ENCODE data around the gene TMEM132C.

TMEM132C gene

GRCh38 chr12:128606538-128606937 lies 339.6 kb downstream of the TMEM132C start:
- intact Hi-C loops (cut with micrococcal nuclease), result no loop called here
- no peaks in the 10 kb centered on the region for H3K9me3 Mint-ChIP-seq
- no peak overlapping the region for H3K27ac Mint-ChIP-seq
- H3K4me3 Mint-ChIP-seq, result no peak overlapping the region
- H3K27me3 Mint-ChIP-seq, result no peaks in the 10 kb centered on the region
- H3K36me3 Mint-ChIP-seq (ENCODE audit: low read depth), result no peaks in the 10 kb centered on the region
- no peaks in the 10 kb centered on the region for H3K4me1 Mint-ChIP-seq (ENCODE audit: low read depth)

- Mint-ChIP-seq H3K9me3 (no peaks in the 10 kb centered on the region), H3K36me3 (ENCODE audit: low read depth) (no peaks in the 10 kb centered on the region), H3K27ac (no peak overlapping the region), H3K4me3 (no peak overlapping the region), H3K4me1 (ENCODE audit: low read depth) (no peaks in the 10 kb centered on the region), H3K27me3 (no peaks in the 10 kb centered on the region)
- intact Hi-C loops (cut with micrococcal nuclease), result no loop called here
Observed at GRCh38 chr12:128606970-128607369, 340.0 kb downstream of the TMEM132C start.

- H3K27ac Mint-ChIP-seq, result no peak overlapping the region
- H3K4me1 Mint-ChIP-seq (ENCODE audit: low read depth), result no peaks in the 10 kb centered on the region
- H3K4me3 Mint-ChIP-seq, result no peak overlapping the region
- no peaks in the 10 kb centered on the region for H3K36me3 Mint-ChIP-seq (ENCODE audit: low read depth)
- no peaks in the 10 kb centered on the region for H3K9me3 Mint-ChIP-seq
- no peaks in the 10 kb centered on the region for H3K27me3 Mint-ChIP-seq
- intact Hi-C loops (cut with micrococcal nuclease), result no loop called here
Observed at GRCh38 chr12:128607641-128608040, 340.7 kb downstream of the TMEM132C start.

- Mint-ChIP-seq H3K4me3 (no peak overlapping the region), H3K36me3 (ENCODE audit: low read depth) (no peaks in the 10 kb centered on the region), H3K9me3 (no peaks in the 10 kb centered on the region), H3K4me1 (ENCODE audit: low read depth) (no peaks in the 10 kb centered on the region), H3K27ac (no peak overlapping the region), H3K27me3 (no peaks in the 10 kb centered on the region)
- intact Hi-C loops (cut with micrococcal nuclease), result no loop called here
Observed at GRCh38 chr12:128609861-128610260, 342.9 kb downstream of the TMEM132C start.

GRCh38 chr12:128611736-128612135 lies 344.8 kb downstream of the TMEM132C start:
- Mint-ChIP-seq H3K27me3 (no peaks in the 10 kb centered on the region), H3K9me3 (no peaks in the 10 kb centered on the region), H3K27ac (no peak overlapping the region), H3K36me3 (ENCODE audit: low read depth) (no peaks in the 10 kb centered on the region), H3K4me1 (ENCODE audit: low read depth) (no peaks in the 10 kb centered on the region), H3K4me3 (no peak overlapping the region)
- intact Hi-C loops (cut with micrococcal nuclease), result no loop called here

- Mint-ChIP-seq H3K36me3 (ENCODE audit: low read depth) (no peaks in the 10 kb centered on the region), H3K27ac (no peak overlapping the region), H3K4me3 (no peak overlapping the region), H3K4me1 (ENCODE audit: low read depth) (no peaks in the 10 kb centered on the region), H3K9me3 (no peaks in the 10 kb centered on the region), H3K27me3 (no peaks in the 10 kb centered on the region)
- intact Hi-C loops (cut with micrococcal nuclease), result no loop called here
Observed at GRCh38 chr12:128612150-128612850, 345.3 kb downstream of the TMEM132C start.

- H3K9me3 Mint-ChIP-seq, result no peaks in the 10 kb centered on the region
- no peaks in the 10 kb centered on the region for H3K27me3 Mint-ChIP-seq
- intact Hi-C loops (cut with micrococcal nuclease), result no loop called here
- no peak overlapping the region for H3K4me3 Mint-ChIP-seq
- no peaks in the 10 kb centered on the region for H3K4me1 Mint-ChIP-seq (ENCODE audit: low read depth)
- H3K27ac Mint-ChIP-seq, result no peak overlapping the region
- H3K36me3 Mint-ChIP-seq (ENCODE audit: low read depth), result no peaks in the 10 kb centered on the region
Observed at GRCh38 chr12:128613837-128614590, 347.0 kb downstream of the TMEM132C start.

- Mint-ChIP-seq H3K4me3 (no peak overlapping the region), H3K36me3 (ENCODE audit: low read depth) (no peaks in the 10 kb centered on the region), H3K27me3 (no peaks in the 10 kb centered on the region), H3K9me3 (no peaks in the 10 kb centered on the region), H3K4me1 (ENCODE audit: low read depth) (no peaks in the 10 kb centered on the region), H3K27ac (no peak overlapping the region)
- intact Hi-C loops (cut with micrococcal nuclease), result no loop called here
Observed at GRCh38 chr12:128617304-128617833, 350.4 kb downstream of the TMEM132C start.

- no peaks in the 10 kb centered on the region for H3K4me1 Mint-ChIP-seq (ENCODE audit: low read depth)
- no peaks in the 10 kb centered on the region for H3K27me3 Mint-ChIP-seq
- H3K4me3 Mint-ChIP-seq, result no peak overlapping the region
- intact Hi-C loops (cut with micrococcal nuclease), result no loop called here
- no peaks in the 10 kb centered on the region for H3K36me3 Mint-ChIP-seq (ENCODE audit: low read depth)
- H3K9me3 Mint-ChIP-seq, result no peaks in the 10 kb centered on the region
- no peak overlapping the region for H3K27ac Mint-ChIP-seq
Observed at GRCh38 chr12:128619263-128619662, 352.3 kb downstream of the TMEM132C start.

- Mint-ChIP-seq H3K9me3 (no peaks in the 10 kb centered on the region), H3K36me3 (ENCODE audit: low read depth) (no peaks in the 10 kb centered on the region), H3K27ac (no peak overlapping the region), H3K4me1 (ENCODE audit: low read depth) (no peaks in the 10 kb centered on the region), H3K27me3 (no peaks in the 10 kb centered on the region), H3K4me3 (no peak overlapping the region)
- intact Hi-C loops (cut with micrococcal nuclease), result no loop called here
Observed at GRCh38 chr12:128621304-128621703, 354.3 kb downstream of the TMEM132C start.

GRCh38 chr12:128623748-128624147 lies 356.8 kb downstream of the TMEM132C start:
- Mint-ChIP-seq H3K27ac (no peak overlapping the region), H3K4me1 (ENCODE audit: low read depth) (no peaks in the 10 kb centered on the region)
- intact Hi-C loops (cut with micrococcal nuclease), result no loop called here

GRCh38 chr12:128626808-128627320 lies 359.9 kb downstream of the TMEM132C start:
- H3K4me3 Mint-ChIP-seq, result no peak overlapping the region
- H3K9me3 Mint-ChIP-seq, result no peaks in the 10 kb centered on the region
- H3K27ac Mint-ChIP-seq, result no peak overlapping the region
- H3K36me3 Mint-ChIP-seq (ENCODE audit: low read depth), result no peaks in the 10 kb centered on the region
- intact Hi-C loops (cut with micrococcal nuclease), result no loop called here
- H3K4me1 Mint-ChIP-seq (ENCODE audit: low read depth), result no peaks in the 10 kb centered on the region
- no peaks in the 10 kb centered on the region for H3K27me3 Mint-ChIP-seq

More at GRCh38 chr12:128623748-128624147, 356.8 kb downstream of the TMEM132C start:
- Mint-ChIP-seq H3K9me3 (no peaks in the 10 kb centered on the region), H3K36me3 (ENCODE audit: low read depth) (no peaks in the 10 kb centered on the region), H3K27me3 (no peaks in the 10 kb centered on the region), H3K4me3 (no peak overlapping the region)

- intact Hi-C loops (cut with micrococcal nuclease), result no loop called here
- Mint-ChIP-seq H3K36me3 (ENCODE audit: low read depth) (no peaks in the 10 kb centered on the region), H3K9me3 (no peaks in the 10 kb centered on the region), H3K4me3 (no peak overlapping the region), H3K27ac (no peak overlapping the region), H3K27me3 (no peaks in the 10 kb centered on the region), H3K4me1 (ENCODE audit: low read depth) (no peaks in the 10 kb centered on the region)
Observed at GRCh38 chr12:128627659-128628058, 360.7 kb downstream of the TMEM132C start.

GRCh38 chr12:128629979-128630378 lies 363.0 kb downstream of the TMEM132C start:
- H3K4me1 Mint-ChIP-seq (ENCODE audit: low read depth), result no peaks in the 10 kb centered on the region
- no peaks in the 10 kb centered on the region for H3K27me3 Mint-ChIP-seq
- intact Hi-C loops (cut with micrococcal nuclease), result no loop called here
- H3K36me3 Mint-ChIP-seq (ENCODE audit: low read depth), result no peaks in the 10 kb centered on the region
- H3K27ac Mint-ChIP-seq, result no peak overlapping the region
- H3K9me3 Mint-ChIP-seq, result no peaks in the 10 kb centered on the region
- H3K4me3 Mint-ChIP-seq, result no peak overlapping the region

Data from dendritic cell treated with granulocyte-macrophage colony-stimulating factor and Interleukin-4, amounts not matched to agents 40 ng/mL and 50 ng/mL, for 4 days (primary cell).